DND-41 (cell line): Measurements from ENCODE around the gene EMC10.

ENCODE experiments used
- EZH2 ChIP-seq: IDR thresholded peaks from 3 replicates; pipeline ENCODE4 v1.6.1; 2012; ENCODE audit warnings: borderline replicate concordance, low read depth, mild to moderate bottlenecking, moderate library complexity, low read length, inconsistent platforms; ENCODE audit not compliant: severe bottlenecking
- TF ChIP-seq, protein P1 (sequence below): IDR thresholded peaks from 2 replicates; pipeline ENCODE4 v1.5.1; 2012; ENCODE audit warnings: borderline replicate concordance, low read length, moderate library complexity, mild to moderate bottlenecking; ENCODE audit not compliant: poor library complexity, severe bottlenecking; ENCODE audit errors: extremely low read depth

GRCh38 chr19:50514346-50515167, 38.2 kb downstream of the EMC10 start:
- TF ChIP-seq, protein P1, sequence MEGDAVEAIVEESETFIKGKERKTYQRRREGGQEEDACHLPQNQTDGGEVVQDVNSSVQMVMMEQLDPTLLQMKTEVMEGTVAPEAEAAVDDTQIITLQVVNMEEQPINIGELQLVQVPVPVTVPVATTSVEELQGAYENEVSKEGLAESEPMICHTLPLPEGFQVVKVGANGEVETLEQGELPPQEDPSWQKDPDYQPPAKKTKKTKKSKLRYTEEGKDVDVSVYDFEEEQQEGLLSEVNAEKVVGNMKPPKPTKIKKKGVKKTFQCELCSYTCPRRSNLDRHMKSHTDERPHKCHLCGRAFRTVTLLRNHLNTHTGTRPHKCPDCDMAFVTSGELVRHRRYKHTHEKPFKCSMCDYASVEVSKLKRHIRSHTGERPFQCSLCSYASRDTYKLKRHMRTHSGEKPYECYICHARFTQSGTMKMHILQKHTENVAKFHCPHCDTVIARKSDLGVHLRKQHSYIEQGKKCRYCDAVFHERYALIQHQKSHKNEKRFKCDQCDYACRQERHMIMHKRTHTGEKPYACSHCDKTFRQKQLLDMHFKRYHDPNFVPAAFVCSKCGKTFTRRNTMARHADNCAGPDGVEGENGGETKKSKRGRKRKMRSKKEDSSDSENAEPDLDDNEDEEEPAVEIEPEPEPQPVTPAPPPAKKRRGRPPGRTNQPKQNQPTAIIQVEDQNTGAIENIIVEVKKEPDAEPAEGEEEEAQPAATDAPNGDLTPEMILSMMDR: no peak
- TF ChIP-seq EZH2: no peak
